NCI-H2029 treated with DMSO at 0.1 percent for 48 hours (cell line): ENCODE results near the gene GRAMD1B.
A peak's percentile ranks its signal among the peaks of the same experiment; 100 is the strongest.
"Not testable (repeated sequence)": the region's sequence is repeated elsewhere in the genome, so short reads cannot be mapped to it uniquely, and the experiment has no call there.

Experiments
- DNase-seq: peaks from one replicate; lab custom pipeline; 2025; lab: John Stamatoyannopoulos, UW

Gene GRAMD1B

DNA sequence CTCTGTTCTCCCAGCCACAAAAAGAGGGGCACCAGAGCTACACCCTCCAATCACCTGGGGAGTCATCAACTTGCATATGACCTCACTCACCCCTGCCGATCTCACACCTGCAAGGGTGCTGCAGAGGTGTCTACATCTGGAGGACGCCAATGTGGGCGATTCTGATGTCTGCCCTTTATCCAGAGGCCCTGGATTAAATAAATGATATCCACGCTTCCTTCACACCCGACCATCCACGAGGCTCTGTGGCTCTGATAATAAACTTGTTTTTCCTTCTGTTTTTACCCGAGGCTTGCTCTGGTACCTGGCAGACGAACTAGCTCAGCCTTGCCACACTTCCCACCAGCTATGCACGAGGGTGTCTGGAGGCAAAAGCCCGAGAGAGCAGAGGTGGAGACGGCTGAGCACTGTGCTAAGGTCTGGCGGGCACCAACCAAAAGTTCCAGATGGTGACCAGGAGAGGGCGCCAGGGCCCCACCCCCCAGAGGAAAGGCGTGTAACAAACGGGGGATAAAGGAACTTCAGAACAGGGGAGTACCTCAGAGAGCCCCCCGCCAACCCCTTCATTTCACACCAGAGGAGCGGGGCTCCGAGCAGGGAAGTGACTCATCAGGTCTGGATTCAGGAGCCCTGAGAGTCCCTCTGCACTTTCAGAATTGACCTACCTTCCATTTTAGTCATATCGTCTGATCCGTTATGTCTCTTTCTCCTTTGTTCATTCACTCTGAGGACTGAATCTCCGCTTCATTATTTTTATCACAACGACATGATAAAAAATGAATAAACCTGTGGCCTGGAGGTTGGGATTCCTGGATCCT is 210.8 kb downstream of the GRAMD1B start:
- no peak for DNase-seq

DNA sequence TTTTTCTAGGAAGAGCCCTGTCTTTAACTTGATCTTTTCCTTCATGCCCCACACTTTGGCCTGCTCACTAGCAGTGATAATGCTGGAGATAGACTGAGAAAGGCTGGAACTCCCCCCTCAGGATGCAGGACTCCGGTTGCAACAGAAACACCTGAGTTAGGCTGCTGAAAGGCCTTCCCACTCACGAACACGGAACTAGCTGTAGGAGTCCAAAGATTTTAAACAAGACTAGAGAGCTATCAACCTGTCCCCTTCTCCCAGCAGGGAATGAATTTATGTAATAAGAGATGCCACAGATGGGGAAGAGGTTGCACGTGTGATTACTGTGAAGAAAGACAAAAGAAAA is 211.4 kb downstream of the GRAMD1B start:
- DNase-seq = no peak

DNA sequence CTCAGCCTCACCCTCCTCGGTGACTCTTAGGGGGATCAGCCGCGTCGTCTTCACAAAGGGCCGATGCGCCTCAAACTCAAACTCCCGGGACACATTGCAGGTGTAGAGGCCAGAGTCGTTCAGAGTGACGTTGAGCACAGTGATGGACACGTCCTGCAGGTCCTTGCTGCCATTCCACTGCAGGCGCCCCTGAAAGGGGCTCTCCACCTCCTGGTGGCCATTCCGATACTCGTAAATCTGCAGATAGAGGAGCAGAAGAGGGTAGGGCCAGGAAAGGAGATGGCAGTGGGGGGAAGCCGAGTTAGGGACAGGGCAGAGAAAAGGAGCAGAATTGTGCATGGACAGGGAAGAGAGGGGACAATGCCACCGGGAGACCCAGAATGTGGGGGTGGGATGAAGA is 212.4 kb downstream of the GRAMD1B start:
- no peak for DNase-seq

DNA sequence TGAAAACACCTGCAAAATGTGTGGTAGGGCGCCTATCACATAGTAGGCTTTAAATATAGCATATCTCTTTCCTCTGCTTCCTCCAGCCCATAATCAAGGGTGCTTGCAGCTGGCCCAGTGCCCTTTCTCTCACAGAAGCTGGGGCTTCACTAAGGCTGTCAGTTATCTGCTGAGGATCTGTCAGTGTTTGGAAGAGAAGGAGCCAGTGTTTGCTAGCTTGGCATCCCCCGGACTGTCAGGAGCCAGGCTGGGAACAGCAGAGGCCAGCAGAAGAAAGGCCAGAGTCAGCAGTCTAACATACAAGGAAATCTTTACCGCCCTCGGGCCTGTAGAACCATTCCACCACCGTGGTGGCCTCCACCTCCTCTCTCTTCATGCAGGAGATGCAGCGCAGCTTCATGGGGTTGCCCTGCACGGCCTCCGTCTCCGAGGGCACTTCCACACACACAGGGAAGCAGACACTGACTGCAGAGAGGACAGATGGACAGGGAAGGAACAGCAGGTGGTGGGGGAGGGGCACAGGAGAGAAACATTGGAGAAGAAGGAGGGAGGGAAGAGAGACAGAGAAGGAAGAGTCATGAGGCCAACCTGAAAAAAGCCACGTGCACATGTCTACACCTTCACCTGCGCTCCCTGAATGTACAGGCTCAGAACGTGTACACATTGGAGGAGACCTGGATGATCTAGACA is 215.4 kb downstream of the GRAMD1B start:
- DNase-seq = no peak

DNA sequence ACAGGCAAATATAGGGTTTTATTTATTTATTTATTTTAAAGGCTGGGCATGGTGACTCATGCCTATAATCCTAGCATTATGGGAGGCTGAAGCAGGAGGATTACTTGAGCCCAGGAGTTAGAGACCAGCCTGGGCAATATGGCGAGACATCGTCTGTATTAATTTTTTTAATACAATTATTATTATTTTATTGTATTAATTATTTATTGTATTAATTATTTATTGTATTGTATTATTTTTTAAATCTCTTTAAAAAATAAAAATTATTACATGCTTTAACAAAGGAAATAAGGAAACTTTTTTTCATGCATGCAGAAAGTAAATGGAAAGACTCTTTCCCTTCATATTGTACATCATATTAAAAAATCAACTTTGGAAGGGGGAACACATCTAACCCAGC is 220.8 kb downstream of the GRAMD1B start:
- DNase-seq = no peak

DNA sequence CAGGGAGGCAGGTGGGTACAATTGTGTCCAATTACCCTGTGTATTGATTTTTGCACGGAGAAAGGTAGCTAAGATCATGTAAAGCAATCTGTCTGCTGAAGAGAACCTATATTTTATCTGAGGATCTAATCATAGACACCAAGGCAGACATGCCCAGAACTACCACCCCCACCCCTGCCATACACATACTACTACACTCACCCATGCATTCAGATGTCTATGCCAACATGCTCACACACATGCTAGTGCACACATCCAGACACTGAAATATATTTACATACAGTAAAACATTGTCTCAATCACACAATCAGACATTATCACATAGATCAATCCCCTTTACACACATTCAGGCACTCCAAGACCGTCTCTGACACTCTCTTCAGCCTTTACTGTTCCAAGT is 222.5 kb downstream of the GRAMD1B start:
- DNase-seq = no peak

DNA sequence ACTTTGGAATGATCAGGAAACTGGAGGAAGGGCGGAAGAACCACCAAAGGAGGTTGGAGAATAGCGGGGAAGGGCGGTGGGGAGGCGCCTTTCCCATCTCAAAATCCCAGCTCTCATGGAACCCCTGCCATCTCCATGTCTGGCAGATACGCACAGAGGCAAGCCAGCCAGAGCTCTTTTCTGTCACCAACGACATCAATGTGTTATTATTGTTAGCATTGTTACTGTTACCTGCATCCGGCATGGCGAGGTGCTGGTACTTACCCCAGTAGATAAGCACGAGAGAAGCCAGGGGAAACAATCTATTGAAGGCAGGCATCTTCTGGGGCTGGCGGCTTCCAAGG is 223.4 kb downstream of the GRAMD1B start:
- no peak for DNase-seq

DNA sequence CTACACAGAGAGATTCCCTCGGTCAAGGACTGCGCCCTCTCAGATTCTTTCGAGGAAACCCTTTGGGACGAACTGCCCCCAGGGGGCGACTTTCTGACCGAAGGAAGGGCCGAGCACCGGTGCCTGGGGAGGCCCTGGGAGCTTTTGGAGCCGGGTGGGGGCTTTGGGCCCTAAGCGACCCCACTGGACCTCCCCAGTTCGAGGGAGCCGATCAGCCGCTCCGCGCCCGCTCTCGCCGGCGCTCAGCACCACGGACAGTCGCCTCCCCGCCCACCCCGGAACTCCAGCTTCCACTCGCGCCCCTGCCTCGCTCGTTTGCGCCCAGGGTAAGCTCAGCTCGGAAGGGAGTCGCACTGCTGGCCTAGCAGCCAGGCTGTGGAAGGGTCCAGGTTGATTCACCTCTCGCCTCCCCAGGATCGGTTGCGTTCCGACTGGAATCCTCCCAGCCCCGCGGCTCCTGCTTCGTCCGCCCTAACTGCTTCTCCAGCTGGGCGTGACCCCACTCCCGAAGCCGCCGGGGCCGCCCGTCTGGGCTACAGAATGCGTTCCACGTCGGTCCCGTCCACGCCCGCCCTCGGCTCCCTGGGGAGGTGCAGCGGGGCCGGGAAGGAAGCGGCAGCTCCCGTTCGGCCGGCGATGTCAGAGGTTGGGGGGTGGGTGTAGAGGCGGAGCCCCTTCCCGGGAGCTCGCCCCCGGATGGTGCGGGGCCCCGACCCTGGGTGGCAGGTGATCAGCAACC is 223.9 kb downstream of the GRAMD1B start:
- no peak for DNase-seq

DNA sequence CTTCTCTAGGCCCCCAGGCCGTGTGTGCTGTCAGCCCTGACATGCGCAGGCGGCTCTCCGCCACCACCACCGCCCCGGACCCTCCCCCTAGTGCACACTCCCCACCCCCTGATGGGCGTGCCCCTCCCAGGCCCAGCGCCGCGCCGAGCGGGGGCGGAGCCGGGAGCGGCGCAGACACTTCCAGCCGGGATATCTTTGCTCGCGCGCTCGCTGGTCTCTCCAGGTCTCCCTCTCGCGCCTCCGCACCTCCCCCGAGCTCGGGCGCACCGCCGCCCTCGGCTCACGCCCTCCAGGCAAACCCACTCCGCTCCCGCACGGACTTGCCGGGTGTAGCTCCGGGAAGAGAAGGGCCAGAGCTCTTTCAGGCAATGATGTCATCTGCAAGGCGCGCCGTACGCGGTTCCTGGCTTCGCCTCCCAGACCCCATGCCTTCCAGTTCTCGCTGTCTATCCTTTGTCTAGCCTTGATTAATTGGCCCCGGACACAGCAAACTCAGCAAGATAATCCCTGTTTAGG is 224.6 kb downstream of the GRAMD1B start, which contains the start of gene SCN3B:
Gene SCN3B (minus strand): TSS at position 59 of the 516 bp plus-strand sequence. CDS start 823 bp downstream, outside the sequence.
- DNase-seq = peak; percentile 58

DNA sequence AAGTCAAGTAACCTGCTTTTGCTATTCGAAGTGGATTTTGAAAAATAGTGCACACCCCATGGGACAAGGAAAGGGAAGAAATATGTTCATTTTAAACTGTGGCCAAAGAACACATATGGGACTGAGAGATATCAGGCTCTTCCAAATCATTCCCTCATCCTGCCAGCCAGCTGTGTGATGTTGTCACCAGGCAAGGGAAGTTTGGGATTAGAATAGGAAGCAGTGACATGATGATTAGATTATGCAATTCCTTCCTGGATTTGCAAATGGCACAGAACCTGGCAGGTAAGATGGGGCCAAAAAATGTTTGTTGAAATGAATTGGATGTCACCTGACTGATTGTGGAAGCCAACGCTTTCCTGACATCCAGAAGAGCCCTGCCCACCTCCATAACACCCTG is 229.2 kb downstream of the GRAMD1B start:
- DNase-seq = no peak

DNA sequence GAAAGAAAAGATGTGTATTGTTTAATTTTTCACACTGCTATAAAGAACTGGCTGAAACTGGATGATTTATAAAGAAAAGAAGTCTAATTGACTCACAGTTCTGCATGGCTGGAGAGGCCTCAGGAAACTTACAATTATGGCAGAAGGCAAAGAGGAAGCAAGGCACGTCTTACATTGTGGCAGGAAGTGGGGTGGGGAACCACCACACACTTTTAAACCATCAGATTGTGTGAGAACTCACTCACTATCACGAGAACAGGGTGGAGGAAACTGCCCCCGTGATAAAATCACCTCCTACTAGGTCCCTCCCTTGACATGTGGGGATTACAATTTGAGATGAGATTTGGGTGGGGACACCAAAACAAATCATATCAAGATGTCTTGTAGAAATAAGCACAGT is 229.9 kb downstream of the GRAMD1B start:
- DNase-seq = not testable (repeated sequence)

DNA sequence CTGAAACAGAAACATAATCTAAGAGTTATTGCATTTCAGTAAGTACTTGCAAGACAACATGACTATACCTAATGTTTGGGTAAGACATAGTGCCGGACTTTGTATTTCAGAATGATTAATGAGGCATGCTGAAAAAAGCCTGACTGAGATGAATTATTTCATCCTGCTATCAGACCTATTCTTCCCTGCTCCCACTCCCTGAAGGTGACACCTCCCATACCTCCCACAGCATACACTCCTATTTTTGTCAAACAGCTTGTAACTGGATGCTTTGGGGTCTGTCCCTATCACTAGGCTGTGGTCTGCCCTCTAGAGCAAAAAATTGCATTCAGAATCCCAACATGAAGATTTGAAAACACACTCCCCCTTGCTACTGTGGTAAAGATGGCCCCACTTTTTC is 235.2 kb downstream of the GRAMD1B start:
- DNase-seq = no peak

DNA sequence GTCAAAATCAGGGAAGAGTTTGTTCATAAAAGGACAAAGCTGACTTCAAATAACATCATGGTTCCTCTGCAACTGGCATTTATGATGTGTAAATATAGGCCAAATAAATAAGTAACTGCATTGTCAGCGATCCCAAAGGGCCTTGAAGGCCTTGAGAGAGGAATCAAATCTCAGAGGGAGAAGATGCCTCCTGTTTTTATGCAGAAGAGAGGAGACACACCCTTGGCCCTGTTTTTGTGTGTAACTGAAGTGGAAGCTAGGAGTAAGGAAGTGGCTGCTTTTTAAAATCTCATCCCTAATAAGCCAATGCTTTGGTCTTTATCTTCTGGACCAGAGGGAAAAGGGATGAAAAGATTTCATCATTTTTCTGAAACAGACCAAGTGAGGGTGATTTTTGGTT is 240.0 kb downstream of the GRAMD1B start:
- no peak for DNase-seq

DNA sequence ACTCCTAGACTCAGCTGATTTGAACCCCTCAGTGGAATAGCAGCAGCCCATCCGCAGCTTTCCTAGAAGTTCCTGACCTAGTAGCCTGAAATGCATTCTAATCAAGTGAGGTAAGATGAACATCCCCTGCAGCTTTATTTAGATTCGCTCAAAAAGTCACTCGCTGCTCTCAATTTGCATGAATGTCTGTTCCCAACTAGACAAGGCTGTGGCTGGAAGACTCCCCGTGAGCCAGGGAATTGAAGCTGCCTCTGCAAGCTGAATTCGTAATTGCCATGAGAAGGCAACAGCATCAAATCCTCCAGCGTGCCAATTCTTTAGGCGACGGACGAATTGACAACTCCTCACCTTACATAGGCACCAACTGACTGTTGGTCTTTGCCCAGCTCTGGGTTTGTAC is 241.5 kb downstream of the GRAMD1B start:
- DNase-seq = no peak

DNA sequence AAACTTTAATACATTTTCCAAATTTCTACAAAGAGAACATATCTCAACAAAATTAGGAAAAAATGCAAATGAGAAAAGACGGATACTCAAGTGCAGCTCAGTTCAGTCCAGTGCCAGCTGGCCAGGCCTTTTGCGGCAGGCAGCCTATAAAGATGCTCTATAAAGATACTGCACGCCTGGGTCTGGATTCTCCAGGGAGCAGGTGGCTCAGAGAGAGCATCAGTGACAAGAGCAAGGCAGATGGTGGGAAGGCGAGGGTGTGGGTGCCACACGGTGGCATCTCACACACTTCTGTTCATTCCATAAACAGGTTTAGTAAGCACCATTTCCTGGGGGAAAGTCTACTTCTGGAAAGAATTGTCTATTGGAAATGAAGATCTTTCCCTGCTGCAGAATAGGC is 242.5 kb downstream of the GRAMD1B start:
- DNase-seq = no peak

DNA sequence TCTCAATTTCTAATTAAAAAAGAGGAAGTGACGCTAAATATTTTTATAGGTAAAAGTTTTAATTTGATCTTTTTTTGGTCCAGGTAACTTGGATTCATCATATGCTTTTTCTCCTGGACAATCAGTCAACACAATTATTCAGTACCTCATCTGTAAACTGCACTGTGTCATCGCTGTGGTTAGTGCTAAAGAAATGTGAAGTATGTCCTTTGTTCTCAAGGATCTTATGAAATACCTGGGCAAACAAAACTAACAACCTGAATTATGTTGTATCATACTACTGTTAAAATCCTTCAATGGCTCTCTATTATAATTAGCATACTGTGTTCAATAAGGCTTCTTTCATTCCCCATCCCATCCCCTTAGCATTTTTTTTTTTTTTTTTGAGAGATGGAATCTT is 244.2 kb downstream of the GRAMD1B start:
- DNase-seq = no peak
